C4-2B (cell line): ENCODE results near the gene NCOA7.

ENCODE experiments used
- H3K27ac ChIP-seq: fragments of 450-650 bp; 2 replicates; pipeline ENCODE4 v1.5.1; 2017
- CTCF ChIP-seq: fragments of 450-650 bp; conservative IDR thresholded peaks from 2 replicates; pipeline ENCODE4 v1.5.1; 2017; ENCODE audit warnings: mild to moderate bottlenecking
- ZFX ChIP-seq: fragments of 450-650 bp; IDR thresholded peaks from 2 replicates; pipeline ENCODE4 v1.6.1; 2017

NCOA7 gene

GRCh38 chr6:125886021-125886420 is 95.3 kb downstream of the NCOA7 start:
- no peak for TF ChIP-seq ZFX
- no peak overlapping the region for H3K27ac ChIP-seq

- no peak overlapping the region for H3K27ac ChIP-seq
- no peak for TF ChIP-seq CTCF
- no peak for TF ChIP-seq ZFX
Observed at GRCh38 chr6:125886914-125887313, 96.2 kb downstream of the NCOA7 start.

- no peak overlapping the region for H3K27ac ChIP-seq
- no peak for TF ChIP-seq CTCF
- no peak for TF ChIP-seq ZFX
Observed at GRCh38 chr6:125887372-125887771, 96.6 kb downstream of the NCOA7 start.

GRCh38 chr6:125888989-125889656 is 98.4 kb downstream of the NCOA7 start:
- TF ChIP-seq CTCF (peak; percentile 42), ZFX (no peak)
- no peak overlapping the region for H3K27ac ChIP-seq

- H3K27ac ChIP-seq = no peak overlapping the region
- TF ChIP-seq ZFX (no peak), CTCF (no peak)
Observed at GRCh38 chr6:125899726-125900182, 109.0 kb downstream of the NCOA7 start.

- TF ChIP-seq CTCF (no peak), ZFX (no peak)
- no peak overlapping the region for H3K27ac ChIP-seq
Observed at GRCh38 chr6:125904871-125905270, 114.1 kb downstream of the NCOA7 start.

GRCh38 chr6:125906158-125906998 is 115.6 kb downstream of the NCOA7 start:
- TF ChIP-seq ZFX = no peak
- peak; percentile 82 for TF ChIP-seq CTCF
- no peak overlapping the region for H3K27ac ChIP-seq
